ENCODE results near the gene PHF23. TPM values are rescaled to one million over a fixed set of nuclear protein-coding genes. Genes with fewer than 3 reads are reported as not detected.

PHF23 gene
- total RNA-seq, 1 donor from 2014 or later = 78.0 TPM

DNA sequence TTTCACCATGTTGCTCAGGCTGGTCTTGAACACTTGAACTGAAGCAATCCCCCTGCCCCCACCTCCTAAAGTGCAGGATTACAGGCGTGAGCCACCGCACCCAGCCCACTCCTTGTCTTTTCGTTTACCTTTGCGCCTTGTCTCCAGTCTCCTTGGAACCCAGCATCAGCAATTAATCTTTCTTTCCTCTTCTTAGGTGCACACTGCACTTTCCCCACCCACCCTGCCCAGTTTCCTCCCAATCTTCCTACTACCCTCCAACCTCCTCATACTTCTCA, 24.5 kb upstream of the PHF23 start:
- Histone ChIP-seq H3K9ac (ENCODE audit: low read length) (no peak overlapping the region), H3K9me3 (ENCODE audit: insufficient read depth, low read depth, low read length) (no peaks in the 10 kb centered on the region), H2AFZ (ENCODE audit: low read depth, low read length) (peak overlapping the region; percentile 67), H3K4me2 (ENCODE audit: low read length) (peak overlapping the region; percentile 80), H4K20me1 (ENCODE audit: insufficient read depth, low read length) (no peaks in the 10 kb centered on the region), H3K79me2 (ENCODE audit: insufficient read depth, low read length) (no peaks in the 10 kb centered on the region), H3K27me3 (ENCODE audit: insufficient read depth, low read length) (peaks cover 14% of the 10 kb centered on the region), H3K4me1 (ENCODE audit: insufficient read depth, low read length) (peaks cover 12% of the 10 kb centered on the region), H3K4me3 (ENCODE audit: insufficient read depth, low read depth, low read length) (no peak overlapping the region), H3K36me3 (ENCODE audit: insufficient read depth, low read length) (no peaks in the 10 kb centered on the region), H3K27ac (ENCODE audit: low read depth, low read length) (no peak overlapping the region)
- H3K27ac Mint-ChIP-seq (ENCODE audit: unreplicated experiment) = no peak overlapping the region
- no peak overlapping the region for H3K4me3 Mint-ChIP-seq (ENCODE audit: unreplicated experiment)
- H3K36me3 Mint-ChIP-seq (ENCODE audit: low read depth, unreplicated experiment) = peaks cover 3% of the 10 kb centered on the region
- H3K9me3 Mint-ChIP-seq (ENCODE audit: unreplicated experiment) = peaks cover 3% of the 10 kb centered on the region
- no peak for FAIRE-seq
- no peak for DNase-seq (ENCODE audit: low read depth)
- H3K27me3 Mint-ChIP-seq (ENCODE audit: low read depth, unreplicated experiment) = peaks cover 14% of the 10 kb centered on the region
- TF ChIP-seq, protein P1, sequence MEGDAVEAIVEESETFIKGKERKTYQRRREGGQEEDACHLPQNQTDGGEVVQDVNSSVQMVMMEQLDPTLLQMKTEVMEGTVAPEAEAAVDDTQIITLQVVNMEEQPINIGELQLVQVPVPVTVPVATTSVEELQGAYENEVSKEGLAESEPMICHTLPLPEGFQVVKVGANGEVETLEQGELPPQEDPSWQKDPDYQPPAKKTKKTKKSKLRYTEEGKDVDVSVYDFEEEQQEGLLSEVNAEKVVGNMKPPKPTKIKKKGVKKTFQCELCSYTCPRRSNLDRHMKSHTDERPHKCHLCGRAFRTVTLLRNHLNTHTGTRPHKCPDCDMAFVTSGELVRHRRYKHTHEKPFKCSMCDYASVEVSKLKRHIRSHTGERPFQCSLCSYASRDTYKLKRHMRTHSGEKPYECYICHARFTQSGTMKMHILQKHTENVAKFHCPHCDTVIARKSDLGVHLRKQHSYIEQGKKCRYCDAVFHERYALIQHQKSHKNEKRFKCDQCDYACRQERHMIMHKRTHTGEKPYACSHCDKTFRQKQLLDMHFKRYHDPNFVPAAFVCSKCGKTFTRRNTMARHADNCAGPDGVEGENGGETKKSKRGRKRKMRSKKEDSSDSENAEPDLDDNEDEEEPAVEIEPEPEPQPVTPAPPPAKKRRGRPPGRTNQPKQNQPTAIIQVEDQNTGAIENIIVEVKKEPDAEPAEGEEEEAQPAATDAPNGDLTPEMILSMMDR (IDR thresholded peaks at IDR 0.05; ENCODE audit: insufficient read depth, low read depth, low read length) = no peak
- no peak for TF ChIP-seq EZH2 (IDR thresholded peaks at IDR 0.05; ENCODE audit: insufficient read depth, low read length)
- H3K4me1 Mint-ChIP-seq (ENCODE audit: low read depth, unreplicated experiment) = peaks cover 3% of the 10 kb centered on the region

DNA sequence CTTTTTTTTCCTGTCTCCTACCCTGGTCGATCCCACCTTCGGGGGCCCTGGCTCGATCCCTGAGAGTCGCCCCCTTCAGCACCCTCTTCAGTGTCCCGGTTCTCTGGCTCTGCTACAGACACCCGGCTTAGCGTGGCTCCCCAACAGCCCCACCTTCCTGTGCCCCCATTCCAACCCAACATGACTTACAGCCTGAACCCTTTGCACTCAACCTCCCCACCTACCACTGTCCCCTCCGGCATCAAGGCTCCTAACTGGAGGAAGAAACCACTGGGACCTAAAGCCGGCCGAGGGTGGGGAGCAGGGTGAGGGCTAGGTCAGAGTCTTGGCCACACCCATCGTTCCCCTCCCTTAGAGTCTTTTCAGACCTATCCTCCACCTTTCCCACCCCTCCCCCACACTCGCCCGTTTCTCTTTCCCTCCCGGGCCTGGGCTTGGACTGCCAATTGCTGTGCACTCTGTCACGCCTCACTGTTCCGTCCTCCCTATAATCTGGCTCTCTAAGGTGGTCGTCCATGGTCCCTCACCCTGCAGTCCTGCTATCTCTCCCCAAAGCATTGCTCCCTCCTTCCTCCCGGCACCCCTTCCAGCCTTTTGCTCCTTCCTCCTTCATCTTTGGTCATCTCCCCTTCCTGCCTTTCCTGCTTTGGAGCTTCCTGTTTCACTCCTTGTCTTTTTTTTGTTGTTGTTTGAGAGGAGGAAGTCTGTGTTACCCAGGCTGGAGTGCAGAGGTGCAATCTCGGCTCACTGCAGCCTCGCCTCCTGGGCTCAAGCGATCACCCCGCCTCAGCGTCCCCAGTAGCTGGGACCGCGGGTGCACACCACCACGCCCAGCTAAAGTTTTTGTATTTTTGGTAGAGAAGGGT, 23.9 kb upstream of the PHF23 start:
- Mint-ChIP-seq H3K4me3 (ENCODE audit: unreplicated experiment) (peak overlapping the region; percentile 57), H3K36me3 (ENCODE audit: low read depth, unreplicated experiment) (peaks cover 6% of the 10 kb centered on the region), H3K27me3 (ENCODE audit: low read depth, unreplicated experiment) (peaks cover 14% of the 10 kb centered on the region), H3K4me1 (ENCODE audit: low read depth, unreplicated experiment) (peaks cover 3% of the 10 kb centered on the region), H3K27ac (ENCODE audit: unreplicated experiment) (peak overlapping the region; percentile 45), H3K9me3 (ENCODE audit: unreplicated experiment) (peaks cover 3% of the 10 kb centered on the region)
- no peaks in the 10 kb centered on the region for H3K9me3 ChIP-seq (ENCODE audit: insufficient read depth, low read depth, low read length)
- no peak for FAIRE-seq
- H2AFZ ChIP-seq (ENCODE audit: low read depth, low read length) = peak overlapping the region; percentile 67
- peaks cover 14% of the 10 kb centered on the region for H3K27me3 ChIP-seq (ENCODE audit: insufficient read depth, low read length)
- H3K4me3 ChIP-seq (ENCODE audit: insufficient read depth, low read depth, low read length) = no peak overlapping the region
- H3K27ac ChIP-seq (ENCODE audit: low read depth, low read length) = no peak overlapping the region
- no peak overlapping the region for H3K9ac ChIP-seq (ENCODE audit: low read length)
- H3K36me3 ChIP-seq (ENCODE audit: insufficient read depth, low read length) = no peaks in the 10 kb centered on the region
- H3K79me2 ChIP-seq (ENCODE audit: insufficient read depth, low read length) = no peaks in the 10 kb centered on the region
- peak overlapping the region; percentile 80 for H3K4me2 ChIP-seq (ENCODE audit: low read length)
- no peak for DNase-seq (ENCODE audit: low read depth)
- H4K20me1 ChIP-seq (ENCODE audit: insufficient read depth, low read length) = no peaks in the 10 kb centered on the region
- H3K4me1 ChIP-seq (ENCODE audit: insufficient read depth, low read length) = peaks cover 12% of the 10 kb centered on the region
- no peak for TF ChIP-seq EZH2 (IDR thresholded peaks at IDR 0.05; ENCODE audit: insufficient read depth, low read length)
- TF ChIP-seq, protein P1 (IDR thresholded peaks at IDR 0.05; ENCODE audit: insufficient read depth, low read depth, low read length) = no peak
